NCI-H345 treated with DMSO at 0.1 percent for 48 hours (cell line): Measurements from ENCODE around the gene ATP5PD.

Experiments used
- DNase-seq: peaks from one replicate; lab custom pipeline; 2025; ENCODE audit not compliant: unreplicated experiment; lab: John Stamatoyannopoulos, UW

The ATP5PD gene

GRCh38 chr17:75046407-75047289, at the start of gene ATP5PD, which contains the start of gene KCTD2:
Gene ATP5PD, minus strand, starts transcription at chr17:75046969. Its CDS starts 4,319 bp downstream, at chr17:75042650.
Gene KCTD2, plus strand, starts transcription at chr17:75047225. Its CDS starts 26 bp downstream, at chr17:75047251.
- peak; percentile 96 for DNase-seq

- DNase-seq: no peak
Measured at GRCh38 chr17:75096082-75096625, 49.4 kb upstream of the ATP5PD start.

DNA sequence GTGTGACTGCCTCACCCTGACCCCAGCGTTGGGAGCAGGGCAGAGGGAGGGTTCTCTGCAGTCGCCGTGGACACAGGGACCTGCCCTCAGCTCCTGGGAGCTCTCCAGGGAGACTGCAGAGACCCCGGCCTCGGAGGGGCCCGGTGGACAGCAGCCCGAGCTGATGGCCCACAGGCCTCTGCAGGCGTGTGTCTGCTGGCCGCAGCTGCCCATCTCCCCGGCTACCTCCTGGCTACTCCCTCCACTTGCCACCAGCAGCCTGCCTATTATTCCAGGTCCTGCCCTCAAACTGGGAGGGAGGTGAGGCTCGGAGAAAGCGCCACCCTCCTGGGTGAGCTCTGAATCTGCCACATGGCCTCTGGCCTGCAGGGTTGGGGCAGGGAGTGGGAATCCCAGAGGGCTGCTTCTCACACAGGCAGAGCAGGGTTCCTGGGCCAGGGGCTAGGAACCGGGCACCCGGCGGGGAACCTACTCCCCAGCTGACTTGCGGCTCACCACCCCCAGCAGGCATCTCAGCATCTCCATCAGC, 48.2 kb upstream of the ATP5PD start:
- DNase-seq: no peak

- no peak for DNase-seq
Measured at GRCh38 chr17:75093548-75094158, 46.9 kb upstream of the ATP5PD start.

GRCh38 chr17:75091855-75092327, 45.1 kb upstream of the ATP5PD start:
- no peak for DNase-seq

- DNase-seq: no peak
Measured at GRCh38 chr17:75090871-75091854, 44.4 kb upstream of the ATP5PD start.

GRCh38 chr17:75088465-75089417, 42.0 kb upstream of the ATP5PD start:
- DNase-seq: no peak

- no peak for DNase-seq
Measured at GRCh38 chr17:75087558-75088453, 41.0 kb upstream of the ATP5PD start, which contains the start of gene SLC16A5. Gene SLC16A5, plus strand, starts transcription at chr17:75087954. Its CDS starts 5,683 bp downstream, at chr17:75093637.

DNA sequence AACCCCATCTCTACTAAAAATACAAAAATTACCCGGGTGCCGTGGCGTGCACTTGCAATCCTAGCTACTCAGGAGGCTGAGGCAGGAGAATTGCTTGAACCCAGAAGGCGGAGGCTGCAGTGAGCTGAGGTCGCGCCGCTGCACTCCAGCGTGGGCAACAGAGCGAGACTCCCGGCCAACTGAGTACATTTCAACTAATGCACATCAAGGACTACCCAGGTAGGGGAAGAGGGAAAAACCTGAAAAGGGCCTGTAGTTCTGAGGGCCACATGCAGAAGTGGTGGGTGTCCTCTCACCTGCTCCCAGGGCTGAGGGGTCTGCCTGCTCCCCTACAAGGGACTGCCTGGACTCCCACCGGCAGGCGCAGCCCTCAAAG, 40.4 kb upstream of the ATP5PD start:
- DNase-seq: no peak

- DNase-seq: no peak
Measured at GRCh38 chr17:75086496-75087181, 39.9 kb upstream of the ATP5PD start.

- DNase-seq: no peak
Measured at GRCh38 chr17:75084039-75084660, 37.4 kb upstream of the ATP5PD start.

DNA sequence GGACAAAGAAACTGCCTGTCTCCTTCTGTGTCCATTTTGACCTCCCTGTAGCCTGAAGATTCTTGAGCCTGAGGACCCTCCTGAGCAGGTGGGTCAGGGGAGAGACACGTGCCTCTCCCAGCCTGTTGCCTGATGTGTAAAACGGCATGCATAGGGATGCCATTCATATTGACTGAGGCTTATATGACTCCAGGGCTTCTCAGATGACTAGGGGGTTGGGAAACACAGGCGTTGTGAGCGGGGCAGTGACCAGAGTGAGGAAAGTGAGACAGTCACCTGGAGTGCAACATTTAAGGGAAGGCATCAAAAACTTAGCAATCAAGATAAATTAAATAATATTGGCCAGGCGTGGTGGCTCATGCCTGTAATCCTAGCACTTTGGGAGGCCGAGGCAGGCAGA, 35.9 kb upstream of the ATP5PD start:
- DNase-seq: no peak

DNA sequence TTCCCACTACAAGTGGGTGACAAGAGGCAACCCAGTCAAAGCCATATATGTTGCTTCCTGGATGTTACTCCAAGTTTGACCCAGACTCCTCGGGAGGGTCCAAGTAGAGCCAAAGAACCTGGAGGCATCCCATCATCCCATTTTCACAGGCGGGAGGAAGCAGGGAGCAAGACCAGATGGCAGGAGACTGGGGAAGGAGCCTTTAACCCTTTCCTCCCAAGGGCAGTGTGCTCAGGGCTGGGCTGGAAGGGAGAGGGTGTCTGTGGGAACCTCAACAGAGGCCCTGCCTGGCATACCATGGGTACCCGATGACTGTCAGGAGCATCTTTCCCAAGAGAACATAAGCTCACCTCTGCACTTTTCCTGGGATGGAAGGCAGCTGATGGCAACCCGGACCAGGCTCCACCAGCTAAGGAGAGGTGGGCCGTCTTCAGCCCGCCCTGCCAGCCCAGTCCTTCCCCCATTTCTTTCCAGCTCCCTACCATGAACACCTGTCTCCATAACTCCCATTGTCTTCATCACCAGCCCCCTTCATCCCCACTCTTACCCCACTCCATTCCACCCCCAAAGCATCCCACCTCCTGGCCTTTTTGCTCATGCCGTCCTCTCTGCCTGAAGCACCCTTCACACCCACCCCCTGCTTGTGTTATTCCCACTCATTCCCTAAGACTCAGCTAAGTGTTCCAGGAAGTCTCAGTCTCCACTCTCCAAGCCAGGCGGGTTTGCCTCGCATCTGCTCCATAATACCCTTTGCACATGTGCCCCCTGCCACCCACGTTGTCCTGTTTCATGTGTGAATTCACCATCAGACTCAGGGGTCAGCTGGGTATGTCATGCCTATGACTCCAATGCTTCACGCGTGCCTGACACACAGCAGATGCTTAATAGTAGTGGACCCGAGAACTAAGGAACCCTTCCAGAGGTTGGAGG, 35.1 kb upstream of the ATP5PD start:
- DNase-seq: no peak

DNA sequence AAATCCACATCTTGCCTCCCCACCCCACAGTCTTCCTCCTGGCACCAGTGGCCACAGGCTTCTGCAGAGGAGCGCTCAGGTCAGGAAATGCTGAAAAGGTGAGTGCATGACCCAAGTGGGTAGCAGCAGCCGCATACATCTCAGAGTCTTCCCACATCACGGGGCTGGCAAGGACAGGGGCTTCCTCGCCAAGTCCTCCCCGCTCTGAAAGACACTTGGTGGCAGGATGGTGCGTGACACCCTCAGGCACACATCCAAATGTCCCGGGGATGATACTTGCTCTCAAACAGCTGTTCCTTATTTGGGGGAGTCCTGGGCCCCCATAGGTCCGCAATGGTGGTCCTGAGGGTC, 32.2 kb upstream of the ATP5PD start:
- no peak for DNase-seq

- no peak for DNase-seq
Measured at GRCh38 chr17:75078284-75079022, 31.7 kb upstream of the ATP5PD start.
